ENCODE results near the gene CCDC183.
A peak's percentile ranks its signal among the peaks of the same experiment; 100 is the strongest.

The CCDC183 gene

DNA sequence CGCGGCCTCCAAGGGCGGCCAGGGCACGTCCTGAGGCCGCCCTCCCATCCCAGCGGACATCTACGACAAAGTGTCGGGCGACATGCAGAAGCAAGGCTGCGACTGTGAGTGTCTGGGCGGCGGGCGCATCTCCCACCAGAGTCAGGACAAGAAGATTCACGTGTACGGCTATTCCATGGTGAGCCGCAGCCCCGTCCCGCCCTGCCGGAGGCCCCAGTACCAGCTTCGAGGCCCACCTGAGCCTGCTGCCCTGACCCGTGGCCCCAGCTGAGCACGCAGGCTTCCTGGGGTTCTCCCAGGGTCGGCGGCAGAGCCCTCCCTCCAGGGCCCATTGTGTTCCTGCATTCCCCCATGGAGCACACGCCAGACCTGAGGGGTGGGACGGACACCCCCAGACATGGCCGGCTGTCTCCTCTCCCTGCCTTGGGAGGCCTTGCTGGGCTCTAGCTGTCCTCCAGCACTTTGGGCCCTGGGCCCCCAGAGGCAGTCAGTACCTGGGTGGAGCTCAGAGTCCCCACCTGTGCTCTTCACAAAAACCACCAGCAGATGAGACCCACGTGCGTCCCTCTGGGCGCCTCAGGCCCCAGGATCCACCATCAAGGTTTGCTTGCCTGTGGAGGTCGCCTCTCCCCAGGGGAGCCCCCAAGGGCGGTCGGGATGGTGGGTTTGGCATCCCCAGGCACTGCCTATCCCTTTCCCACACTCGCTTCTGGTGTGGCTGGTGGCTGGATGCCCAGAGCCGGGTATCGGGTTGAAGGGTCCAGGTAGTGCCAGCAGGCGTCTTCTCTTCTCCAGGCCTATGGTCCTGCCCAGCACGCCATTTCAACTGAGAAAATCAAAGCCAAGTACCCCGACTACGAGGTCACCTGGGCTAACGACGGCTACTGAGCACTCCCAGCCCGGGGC, 54.1 kb downstream of the CCDC183 start:
- H3K9me3 ChIP-seq (ENCODE audit: control insufficient read depth, low read length), result no peaks in the 10 kb centered on the region
- no peak for DNase-seq
- H3K36me3 ChIP-seq (ENCODE audit: control insufficient read depth, insufficient read depth, low read length), result no peaks in the 10 kb centered on the region
- H3K4me1 ChIP-seq (ENCODE audit: control insufficient read depth, insufficient read depth, low read length, poor library complexity, severe bottlenecking), result peaks cover 30% of the 10 kb centered on the region
- H3K4me3 ChIP-seq (ENCODE audit: insufficient read depth, low read depth, low read length, poor library complexity, severe bottlenecking), result peak overlapping the region; percentile 71
- H3K27me3 ChIP-seq (replicated peaks; ENCODE audit: control insufficient read depth, insufficient read depth, low read length, poor library complexity, severe bottlenecking), result peaks cover 21% of the 10 kb centered on the region
- H3K27ac ChIP-seq (ENCODE audit: insufficient read depth, low read length, poor library complexity, severe bottlenecking), result peak overlapping the region; percentile 56

DNA sequence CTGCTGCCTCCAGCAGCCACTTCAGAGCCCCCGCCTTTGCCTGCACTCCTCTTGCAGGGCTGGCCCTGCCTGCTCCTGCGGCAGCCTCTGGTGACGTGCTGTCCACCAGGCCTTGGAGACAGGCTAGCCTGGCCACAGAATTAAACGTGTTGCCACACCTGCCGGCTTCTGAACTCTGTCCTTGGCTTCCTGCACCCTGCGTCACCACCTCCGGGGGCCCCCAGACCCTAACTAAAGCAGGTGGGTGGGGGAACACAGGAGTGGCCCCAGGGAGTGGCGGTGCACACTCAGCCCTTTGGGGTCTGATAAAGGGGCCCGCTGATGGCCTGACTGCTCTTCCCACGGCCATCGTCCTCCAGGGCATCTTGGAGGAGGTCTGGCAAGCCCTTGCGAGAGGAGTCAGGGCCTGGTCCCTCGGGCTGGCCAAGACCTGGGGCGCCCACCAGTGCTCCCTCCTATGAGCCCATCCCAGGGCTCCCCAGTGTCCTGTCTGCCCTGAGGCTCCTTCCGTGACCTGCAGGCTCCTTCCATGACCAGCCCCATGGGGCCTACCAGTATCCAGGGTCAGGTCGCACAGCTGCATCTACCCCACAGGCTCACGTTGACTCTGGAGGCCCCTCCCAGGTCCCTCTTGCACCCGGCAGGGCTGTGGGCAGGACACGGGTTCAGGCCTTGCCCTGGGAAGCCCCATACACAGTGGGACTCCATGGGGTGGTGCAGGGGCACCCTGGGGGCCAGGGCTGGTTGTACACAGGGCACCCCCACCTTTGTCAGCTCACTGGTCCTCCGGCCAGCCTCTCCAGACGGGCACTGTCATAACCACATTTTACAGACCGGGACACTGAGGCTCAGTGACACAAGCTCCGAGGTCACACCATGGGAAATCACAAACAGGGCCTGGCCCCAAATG, 55.0 kb downstream of the CCDC183 start:
- H3K9me3 ChIP-seq (ENCODE audit: control insufficient read depth, low read length), result no peaks in the 10 kb centered on the region
- no peak overlapping the region for H3K27ac ChIP-seq (ENCODE audit: insufficient read depth, low read length, poor library complexity, severe bottlenecking)
- no peak overlapping the region for H3K4me3 ChIP-seq (ENCODE audit: insufficient read depth, low read depth, low read length, poor library complexity, severe bottlenecking)
- peaks cover 27% of the 10 kb centered on the region for H3K4me1 ChIP-seq (ENCODE audit: control insufficient read depth, insufficient read depth, low read length, poor library complexity, severe bottlenecking)
- H3K36me3 ChIP-seq (ENCODE audit: control insufficient read depth, insufficient read depth, low read length), result no peaks in the 10 kb centered on the region
- no peak for DNase-seq
- peaks cover 13% of the 10 kb centered on the region for H3K27me3 ChIP-seq (replicated peaks; ENCODE audit: control insufficient read depth, insufficient read depth, low read length, poor library complexity, severe bottlenecking)

DNA sequence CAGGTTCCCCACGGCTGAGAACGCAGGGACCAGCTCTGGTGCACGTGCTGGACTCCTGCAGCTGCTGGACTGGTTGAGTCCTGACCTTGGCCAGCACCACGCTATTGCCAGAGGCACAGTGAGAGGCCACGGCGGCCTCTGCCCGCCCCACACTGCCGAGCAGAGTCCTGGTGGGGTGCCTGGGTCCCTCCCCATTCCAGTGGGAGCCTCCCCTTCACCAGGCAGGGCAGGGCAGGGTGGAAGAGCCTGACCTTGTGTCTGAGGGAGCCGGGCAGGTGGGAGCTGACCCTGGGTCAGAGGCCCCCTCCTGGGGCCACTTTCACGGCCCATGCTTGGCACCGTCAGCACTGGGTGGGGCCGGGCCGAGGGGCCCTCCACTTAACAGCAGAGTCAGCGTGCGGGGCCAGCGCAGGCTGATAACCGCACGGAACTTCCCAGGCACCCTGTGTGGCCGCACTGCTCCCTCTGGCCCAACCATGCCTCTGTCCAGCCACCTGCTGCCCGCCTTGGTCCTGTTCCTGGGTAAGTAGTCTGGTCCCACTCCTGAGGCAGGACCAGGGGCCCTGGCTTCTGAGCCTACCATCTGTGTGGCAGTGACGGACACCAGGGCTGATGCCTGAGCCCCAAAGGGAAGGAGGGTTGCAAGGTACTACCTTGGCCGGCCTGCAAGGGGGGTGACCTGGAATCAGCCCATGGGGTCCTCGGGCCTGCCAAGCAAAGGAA, 56.0 kb downstream of the CCDC183 start, which contains the start of gene MAMDC4:
Gene MAMDC4, plus strand, starts transcription at position 406 of the 723 bp plus-strand sequence. Its CDS starts 71 bp downstream, at position 477.
- no peaks in the 10 kb centered on the region for H3K9me3 ChIP-seq (ENCODE audit: control insufficient read depth, low read length)
- peaks cover 8% of the 10 kb centered on the region for H3K27me3 ChIP-seq (replicated peaks; ENCODE audit: control insufficient read depth, insufficient read depth, low read length, poor library complexity, severe bottlenecking)
- no peaks in the 10 kb centered on the region for H3K36me3 ChIP-seq (ENCODE audit: control insufficient read depth, insufficient read depth, low read length)
- no peak within 1 kb of the TSS for H3K27ac ChIP-seq (ENCODE audit: insufficient read depth, low read length, poor library complexity, severe bottlenecking)
- no peak within 1 kb of the TSS for H3K4me3 ChIP-seq (ENCODE audit: insufficient read depth, low read depth, low read length, poor library complexity, severe bottlenecking)
- peaks cover 22% of the 10 kb centered on the region for H3K4me1 ChIP-seq (ENCODE audit: control insufficient read depth, insufficient read depth, low read length, poor library complexity, severe bottlenecking)
- no peak for DNase-seq

DNA sequence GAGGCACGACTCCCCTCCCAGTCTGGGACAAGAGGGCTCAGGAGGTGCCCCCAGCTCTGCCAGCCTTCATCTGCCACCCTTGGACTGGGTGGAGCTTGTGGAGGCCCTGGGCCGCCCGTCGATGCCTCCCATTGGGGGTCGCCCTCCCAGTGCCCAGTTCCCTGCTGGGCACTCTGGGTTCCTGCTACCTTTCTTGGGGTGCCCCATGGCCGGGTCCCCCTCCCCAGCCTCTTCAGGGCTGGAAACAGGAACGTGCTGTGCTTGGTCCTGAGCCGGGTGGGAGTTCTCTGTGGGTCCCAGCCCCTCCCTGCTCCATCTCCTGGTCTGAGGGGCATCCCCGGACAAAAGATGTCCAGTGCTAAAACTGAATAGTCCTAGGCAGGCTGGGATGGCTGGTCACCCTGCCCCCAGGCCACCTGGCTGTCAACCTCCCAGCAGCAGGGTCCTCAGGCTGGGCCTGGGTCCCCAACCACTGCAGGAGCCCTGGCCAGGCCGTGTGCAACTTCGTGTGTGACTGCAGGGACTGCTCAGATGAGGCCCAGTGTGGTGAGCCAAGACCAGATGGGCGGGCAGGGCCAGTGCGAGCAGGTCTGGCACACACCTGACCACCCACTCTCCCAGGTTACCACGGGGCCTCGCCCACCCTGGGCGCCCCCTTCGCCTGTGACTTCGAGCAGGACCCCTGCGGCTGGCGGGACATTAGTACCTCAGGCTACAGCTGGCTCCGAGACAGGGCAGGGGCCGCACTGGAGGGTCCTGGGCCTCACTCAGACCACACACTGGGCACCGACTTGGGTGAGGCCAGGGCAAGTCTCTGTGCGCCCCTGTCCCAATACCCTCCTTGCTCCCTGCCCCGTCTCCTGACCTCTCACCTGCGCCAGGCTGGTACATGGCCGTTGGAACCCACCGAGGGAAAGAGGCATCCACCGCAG, 56.8 kb downstream of the CCDC183 start:
- Histone ChIP-seq H3K27ac (ENCODE audit: insufficient read depth, low read length, poor library complexity, severe bottlenecking) (no peak overlapping the region), H3K36me3 (ENCODE audit: control insufficient read depth, insufficient read depth, low read length) (no peaks in the 10 kb centered on the region), H3K4me1 (ENCODE audit: control insufficient read depth, insufficient read depth, low read length, poor library complexity, severe bottlenecking) (peaks cover 15% of the 10 kb centered on the region), H3K27me3 (replicated peaks; ENCODE audit: control insufficient read depth, insufficient read depth, low read length, poor library complexity, severe bottlenecking) (peaks cover 1% of the 10 kb centered on the region), H3K4me3 (ENCODE audit: insufficient read depth, low read depth, low read length, poor library complexity, severe bottlenecking) (no peak overlapping the region), H3K9me3 (ENCODE audit: control insufficient read depth, low read length) (no peaks in the 10 kb centered on the region)
- no peak for DNase-seq

DNA sequence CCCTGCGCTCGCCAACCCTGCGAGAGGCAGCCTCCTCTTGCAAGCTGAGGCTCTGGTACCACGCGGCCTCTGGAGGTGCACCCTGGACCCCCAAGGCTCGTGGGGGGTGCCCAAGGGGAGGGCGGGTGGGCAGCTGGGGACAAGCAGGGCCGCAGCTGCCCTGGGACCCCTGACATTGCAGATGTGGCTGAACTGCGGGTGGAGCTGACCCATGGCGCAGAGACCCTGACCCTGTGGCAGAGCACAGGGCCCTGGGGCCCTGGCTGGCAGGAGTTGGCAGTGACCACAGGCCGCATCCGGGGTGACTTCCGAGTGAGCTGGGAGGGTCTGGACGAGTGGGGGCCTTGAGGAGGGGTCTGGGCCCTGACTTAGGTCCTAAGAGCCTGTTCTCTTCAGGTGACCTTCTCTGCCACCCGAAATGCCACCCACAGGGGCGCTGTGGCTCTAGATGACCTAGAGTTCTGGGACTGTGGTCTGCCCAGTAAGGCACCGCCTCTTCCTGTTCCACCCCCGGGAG, 57.5 kb downstream of the CCDC183 start:
- DNase-seq, result no peak
- peaks cover 8% of the 10 kb centered on the region for H3K4me1 ChIP-seq (ENCODE audit: control insufficient read depth, insufficient read depth, low read length, poor library complexity, severe bottlenecking)
- no peaks in the 10 kb centered on the region for H3K27me3 ChIP-seq (replicated peaks; ENCODE audit: control insufficient read depth, insufficient read depth, low read length, poor library complexity, severe bottlenecking)
- H3K4me3 ChIP-seq (ENCODE audit: insufficient read depth, low read depth, low read length, poor library complexity, severe bottlenecking), result no peak overlapping the region
- no peak overlapping the region for H3K27ac ChIP-seq (ENCODE audit: insufficient read depth, low read length, poor library complexity, severe bottlenecking)
- H3K36me3 ChIP-seq (ENCODE audit: control insufficient read depth, insufficient read depth, low read length), result no peaks in the 10 kb centered on the region
- H3K9me3 ChIP-seq (ENCODE audit: control insufficient read depth, low read length), result no peaks in the 10 kb centered on the region

DNA sequence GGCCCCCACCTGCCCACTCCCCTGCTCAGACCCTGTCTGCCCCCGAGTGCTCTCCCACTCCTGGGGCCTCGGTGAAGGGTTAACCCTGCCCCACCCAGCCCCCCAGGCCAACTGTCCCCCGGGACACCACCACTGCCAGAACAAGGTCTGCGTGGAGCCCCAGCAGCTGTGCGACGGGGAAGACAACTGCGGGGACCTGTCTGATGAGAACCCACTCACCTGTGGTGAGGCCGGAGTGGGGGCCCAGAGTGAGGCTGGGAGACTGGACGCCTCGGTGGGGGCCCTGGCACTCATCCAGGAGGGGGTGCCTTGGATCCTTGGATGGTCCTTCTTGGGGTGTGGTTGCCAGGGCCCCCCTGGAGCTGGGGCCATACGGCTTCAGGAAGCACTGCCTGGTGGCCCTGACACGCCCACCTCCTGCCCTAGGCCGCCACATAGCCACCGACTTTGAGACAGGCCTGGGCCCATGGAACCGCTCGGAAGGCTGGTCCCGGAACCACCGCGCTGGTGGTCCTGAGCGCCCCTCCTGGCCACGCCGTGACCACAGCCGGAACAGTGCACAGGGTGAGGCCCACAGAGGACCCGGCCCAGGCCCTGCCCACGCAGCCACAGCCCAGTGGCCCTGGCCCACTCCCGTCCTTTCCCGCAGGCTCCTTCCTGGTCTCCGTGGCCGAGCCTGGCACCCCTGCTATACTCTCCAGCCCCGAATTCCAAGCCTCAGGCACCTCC, 58.1 kb downstream of the CCDC183 start:
- Histone ChIP-seq H3K27me3 (replicated peaks; ENCODE audit: control insufficient read depth, insufficient read depth, low read length, poor library complexity, severe bottlenecking) (no peaks in the 10 kb centered on the region), H3K4me3 (ENCODE audit: insufficient read depth, low read depth, low read length, poor library complexity, severe bottlenecking) (no peak overlapping the region), H3K36me3 (ENCODE audit: control insufficient read depth, insufficient read depth, low read length) (no peaks in the 10 kb centered on the region), H3K9me3 (ENCODE audit: control insufficient read depth, low read length) (no peaks in the 10 kb centered on the region), H3K27ac (ENCODE audit: insufficient read depth, low read length, poor library complexity, severe bottlenecking) (no peak overlapping the region), H3K4me1 (ENCODE audit: control insufficient read depth, insufficient read depth, low read length, poor library complexity, severe bottlenecking) (peaks cover 8% of the 10 kb centered on the region)
- DNase-seq, result no peak

DNA sequence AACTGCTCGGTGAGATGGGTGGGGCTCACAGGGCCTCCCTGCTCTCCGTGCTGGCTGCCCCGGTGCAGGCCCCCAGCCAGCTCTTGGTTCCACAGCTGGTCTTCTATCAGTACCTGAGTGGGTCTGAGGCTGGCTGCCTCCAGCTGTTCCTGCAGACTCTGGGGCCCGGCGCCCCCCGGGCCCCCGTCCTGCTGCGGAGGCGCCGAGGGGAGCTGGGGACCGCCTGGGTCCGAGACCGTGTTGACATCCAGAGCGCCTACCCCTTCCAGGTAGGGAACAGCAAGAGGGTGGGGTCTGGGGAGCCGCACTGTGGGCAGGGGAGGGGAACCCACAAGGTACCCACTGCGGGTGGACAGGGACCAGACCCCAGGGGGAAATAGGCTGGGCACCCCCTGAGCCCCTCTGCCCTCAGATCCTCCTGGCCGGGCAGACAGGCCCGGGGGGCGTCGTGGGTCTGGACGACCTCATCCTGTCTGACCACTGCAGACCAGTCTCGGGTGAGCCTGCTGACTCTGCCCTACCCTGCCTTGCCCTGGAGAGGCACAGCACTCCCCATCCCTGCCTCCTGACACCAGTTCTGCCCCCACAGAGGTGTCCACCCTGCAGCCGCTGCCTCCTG, 58.8 kb downstream of the CCDC183 start:
- Histone ChIP-seq H3K4me1 (ENCODE audit: control insufficient read depth, insufficient read depth, low read length, poor library complexity, severe bottlenecking) (peaks cover 4% of the 10 kb centered on the region), H3K27me3 (replicated peaks; ENCODE audit: control insufficient read depth, insufficient read depth, low read length, poor library complexity, severe bottlenecking) (no peaks in the 10 kb centered on the region), H3K36me3 (ENCODE audit: control insufficient read depth, insufficient read depth, low read length) (no peaks in the 10 kb centered on the region), H3K27ac (ENCODE audit: insufficient read depth, low read length, poor library complexity, severe bottlenecking) (no peak overlapping the region), H3K4me3 (ENCODE audit: insufficient read depth, low read depth, low read length, poor library complexity, severe bottlenecking) (no peak overlapping the region), H3K9me3 (ENCODE audit: control insufficient read depth, low read length) (no peaks in the 10 kb centered on the region)
- DNase-seq, result no peak

DNA sequence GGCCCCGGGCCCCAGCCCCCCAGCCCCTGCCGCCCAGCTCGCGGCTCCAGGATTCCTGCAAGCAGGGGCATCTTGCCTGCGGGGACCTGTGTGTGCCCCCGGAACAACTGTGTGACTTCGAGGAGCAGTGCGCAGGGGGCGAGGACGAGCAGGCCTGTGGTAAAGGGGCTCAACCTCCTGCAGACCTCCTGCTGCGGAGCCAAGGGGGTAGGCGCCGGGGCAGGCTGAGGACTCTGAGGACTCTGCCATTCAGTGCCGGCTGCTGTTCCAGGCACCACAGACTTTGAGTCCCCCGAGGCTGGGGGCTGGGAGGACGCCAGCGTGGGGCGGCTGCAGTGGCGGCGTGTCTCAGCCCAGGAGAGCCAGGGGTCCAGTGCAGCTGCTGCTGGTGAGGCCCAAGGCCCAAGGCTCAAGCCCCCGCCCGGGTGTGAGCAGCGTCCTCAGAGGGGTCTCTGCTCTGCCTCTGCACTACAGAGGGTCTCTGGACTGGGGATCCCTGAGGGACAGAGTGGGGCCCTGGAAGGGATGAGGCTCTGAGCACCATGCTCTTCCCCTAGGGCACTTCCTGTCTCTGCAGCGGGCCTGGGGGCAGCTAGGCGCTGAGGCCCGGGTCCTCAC, 59.4 kb downstream of the CCDC183 start:
- Histone ChIP-seq H3K9me3 (ENCODE audit: control insufficient read depth, low read length) (no peaks in the 10 kb centered on the region), H3K27me3 (replicated peaks; ENCODE audit: control insufficient read depth, insufficient read depth, low read length, poor library complexity, severe bottlenecking) (no peaks in the 10 kb centered on the region)
- no peak for DNase-seq

More for the DNA sequence above, 59.4 kb downstream of the CCDC183 start:
- Histone ChIP-seq H3K4me3 (ENCODE audit: insufficient read depth, low read depth, low read length, poor library complexity, severe bottlenecking) (no peak overlapping the region), H3K4me1 (ENCODE audit: control insufficient read depth, insufficient read depth, low read length, poor library complexity, severe bottlenecking) (no peaks in the 10 kb centered on the region), H3K27ac (ENCODE audit: insufficient read depth, low read length, poor library complexity, severe bottlenecking) (no peak overlapping the region), H3K36me3 (ENCODE audit: control insufficient read depth, insufficient read depth, low read length) (no peaks in the 10 kb centered on the region)
